GM19193 (cell line): ENCODE results near the gene MN1.

ENCODE experiments used
- POLR2A ChIP-seq: IDR thresholded peaks from 4 replicates; pipeline ENCODE4 v1.6.1; 2011; ENCODE audit not compliant: insufficient read depth, insufficient read length; ENCODE audit errors: extremely low read depth

Gene MN1

DNA sequence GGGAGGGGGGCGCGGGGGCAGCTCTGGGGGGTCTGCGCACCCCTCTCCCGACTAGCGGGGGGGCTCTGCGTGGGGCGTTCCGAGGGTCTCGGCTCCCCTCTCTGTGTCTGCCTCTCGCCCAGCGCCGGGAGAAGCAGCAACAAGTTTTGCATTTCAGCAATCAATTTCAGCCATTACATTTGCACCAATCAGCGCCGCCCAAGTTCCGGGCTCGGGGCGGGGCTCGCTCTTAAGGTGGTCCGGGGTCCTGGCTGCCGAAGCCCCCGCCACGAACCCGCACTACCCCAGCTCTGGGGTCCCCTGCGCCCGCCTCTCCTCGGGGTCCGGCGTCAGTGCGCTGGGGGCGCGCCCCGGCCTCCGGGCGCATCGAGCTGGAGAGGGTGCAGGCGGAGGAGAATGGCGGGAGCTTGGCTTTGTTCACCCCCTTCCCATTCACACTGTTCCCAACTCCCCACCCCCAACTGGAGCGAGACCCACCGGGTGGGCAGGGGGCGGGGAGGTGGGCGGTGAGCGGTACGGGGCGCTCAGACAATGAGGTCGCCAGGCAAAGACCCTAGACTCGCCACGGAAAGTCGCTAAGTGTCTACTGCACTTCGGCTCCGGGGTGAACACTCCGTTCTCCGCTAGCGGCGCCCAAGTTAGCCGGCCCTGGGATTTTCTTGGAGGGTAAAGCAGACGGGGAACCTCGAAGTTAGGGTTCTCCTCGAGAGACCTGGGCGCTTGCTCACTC is at the start of gene MN1:
TSS of gene MN1 (minus strand) at position 141 of the 730 bp plus-strand sequence. CDS start 1,213 bp downstream, outside the sequence.
- no peak for TF ChIP-seq POLR2A

DNA sequence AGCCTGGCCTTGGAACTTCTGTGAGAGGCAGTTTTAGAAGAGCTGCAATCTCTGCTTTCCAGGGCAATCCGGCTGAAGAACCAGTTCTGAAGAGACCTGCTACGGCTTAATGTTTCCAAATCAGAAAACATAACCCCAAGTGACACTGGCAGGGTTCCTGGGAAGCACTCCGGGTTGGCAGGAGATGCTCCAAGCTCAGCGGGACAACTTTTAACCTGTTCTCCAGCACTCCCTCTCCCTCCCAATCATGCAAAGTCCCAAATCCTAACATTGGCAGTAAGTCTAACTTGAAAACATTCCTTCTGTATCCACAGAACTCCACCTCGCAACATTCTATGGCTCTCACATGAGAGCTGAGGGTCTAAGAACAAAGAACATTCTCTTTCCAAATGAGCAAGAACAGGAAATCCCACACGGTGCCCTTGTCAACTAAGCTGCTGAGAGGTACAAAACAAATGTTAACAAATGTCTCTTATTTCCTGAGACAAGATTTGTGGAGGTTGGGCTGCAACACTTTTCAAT is 48.5 kb upstream of the MN1 start:
- no peak for TF ChIP-seq POLR2A

DNA sequence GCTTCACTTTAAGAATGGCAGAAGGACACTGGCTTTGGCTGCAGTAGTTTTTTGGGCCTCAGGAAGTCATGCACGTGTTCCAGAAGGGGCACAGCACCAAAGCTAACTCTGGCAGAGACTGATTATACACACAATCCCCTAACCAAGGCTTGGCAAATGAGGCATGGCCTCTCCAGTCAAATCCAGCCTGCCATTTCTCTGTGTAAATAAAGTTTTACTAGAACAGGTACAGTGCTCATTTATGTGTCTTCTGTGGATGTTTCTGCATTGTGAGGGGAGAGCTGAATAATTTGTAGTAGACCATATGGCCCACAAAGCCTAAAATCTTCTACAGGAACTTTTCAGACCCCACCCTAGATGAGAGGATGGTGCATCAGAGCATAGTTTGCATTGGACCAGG is 46.4 kb upstream of the MN1 start:
- no peak for TF ChIP-seq POLR2A

DNA sequence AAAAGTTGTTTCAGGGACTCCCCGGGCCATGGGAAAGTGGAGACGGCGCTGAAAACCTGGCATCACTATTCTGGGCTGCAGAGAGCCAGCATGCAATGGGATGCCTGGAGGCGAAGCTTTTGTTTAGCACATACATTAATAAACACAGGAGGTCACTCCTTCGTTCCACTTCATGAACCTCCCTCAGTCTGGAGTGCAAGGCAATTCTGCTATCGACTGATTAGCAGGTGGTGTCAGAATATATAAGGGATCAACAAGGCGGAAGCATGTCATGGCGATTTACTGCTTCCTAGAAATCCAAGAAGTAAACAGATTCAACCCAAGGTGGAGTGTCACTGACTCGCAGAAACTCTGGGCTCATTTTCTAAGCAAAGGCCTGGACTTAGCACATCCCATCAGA is 45.4 kb upstream of the MN1 start:
- TF ChIP-seq POLR2A = no peak

DNA sequence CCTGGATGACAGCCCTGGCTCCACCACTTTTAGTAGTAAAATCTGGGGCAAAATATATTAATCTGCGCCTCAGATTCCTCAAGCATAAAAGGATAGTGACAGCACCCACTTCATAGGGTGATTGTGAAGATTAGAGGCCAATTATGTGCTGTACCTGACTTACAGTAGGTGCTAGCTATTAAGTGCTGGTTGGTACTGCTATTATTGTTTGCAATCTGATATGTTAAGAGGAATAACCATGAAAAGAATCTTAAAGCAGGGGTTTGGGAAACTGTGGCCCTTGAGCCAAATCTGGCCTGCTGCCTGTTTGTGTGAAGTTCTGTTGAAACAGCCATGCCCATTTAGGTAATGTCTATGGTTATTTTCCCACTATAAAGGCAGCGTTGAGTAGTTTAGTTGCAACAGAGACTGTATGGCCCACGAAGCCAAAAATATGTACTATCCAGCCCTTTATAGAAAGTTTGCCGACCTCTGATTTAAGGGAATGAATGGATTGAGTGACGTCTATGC is 44.7 kb upstream of the MN1 start:
- no peak for TF ChIP-seq POLR2A

DNA sequence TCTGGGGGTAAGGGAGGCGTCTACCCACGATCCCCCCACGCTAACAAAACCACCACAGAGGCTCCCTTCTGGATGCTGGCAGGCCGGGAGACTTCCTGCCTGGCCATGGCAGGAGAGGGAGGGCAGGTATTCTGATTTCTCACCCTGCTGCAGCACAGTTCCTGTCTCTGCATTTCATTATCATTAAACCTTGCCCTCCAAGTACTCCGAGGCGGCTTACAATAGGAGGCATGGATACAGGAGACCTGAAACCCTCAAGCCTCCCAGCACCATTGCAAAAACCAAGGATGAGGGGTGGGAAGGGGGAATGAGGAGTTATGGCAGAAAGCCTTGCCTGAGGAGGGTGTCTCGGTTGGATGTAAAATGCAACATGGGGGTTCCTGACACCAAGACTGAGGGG is 44.1 kb upstream of the MN1 start:
- no peak for TF ChIP-seq POLR2A

DNA sequence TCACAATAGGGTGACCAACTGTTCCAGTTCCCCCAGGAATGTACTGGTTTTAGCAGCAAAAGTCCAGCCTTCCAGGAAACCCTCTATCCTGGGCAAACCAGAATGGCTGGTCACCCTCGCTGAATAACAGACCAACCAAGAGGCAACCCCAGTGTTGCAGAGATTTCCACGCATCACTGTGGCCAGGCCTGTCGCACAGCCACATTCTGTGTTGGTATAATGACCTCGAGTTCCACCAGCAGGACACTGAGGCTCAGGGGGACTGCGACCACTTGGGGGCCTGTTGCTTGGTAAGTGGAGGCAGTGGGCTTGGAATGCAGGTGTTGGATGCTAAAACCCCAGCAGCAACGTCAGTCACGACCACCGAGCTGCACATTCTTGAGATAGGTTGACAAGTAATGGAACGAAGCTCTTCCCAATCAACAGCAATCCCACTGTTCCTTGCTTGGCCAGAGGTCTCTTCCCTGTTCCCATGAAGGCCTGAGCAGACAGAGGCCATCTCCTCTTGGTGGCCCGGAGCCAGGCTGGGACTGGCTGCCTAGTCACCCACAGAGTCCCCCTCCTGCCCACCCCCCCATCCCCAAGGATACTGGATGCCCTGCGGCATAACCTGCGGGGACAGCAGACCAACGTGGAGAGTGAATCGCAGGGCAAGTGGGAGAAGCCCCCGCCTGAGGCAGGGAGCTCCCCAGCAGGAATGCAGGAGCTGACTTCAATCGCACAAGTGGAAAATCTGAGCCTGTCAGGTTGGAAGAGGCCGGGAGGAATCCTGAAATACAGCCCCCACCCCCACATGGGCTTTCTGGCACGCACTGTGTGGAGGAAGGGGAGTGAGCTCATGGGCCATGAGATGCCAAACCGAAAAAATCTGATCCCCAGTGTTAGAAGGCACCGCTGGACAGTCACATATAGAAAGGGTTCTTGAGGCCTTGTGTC is 43.4 kb upstream of the MN1 start:
- no peak for TF ChIP-seq POLR2A

DNA sequence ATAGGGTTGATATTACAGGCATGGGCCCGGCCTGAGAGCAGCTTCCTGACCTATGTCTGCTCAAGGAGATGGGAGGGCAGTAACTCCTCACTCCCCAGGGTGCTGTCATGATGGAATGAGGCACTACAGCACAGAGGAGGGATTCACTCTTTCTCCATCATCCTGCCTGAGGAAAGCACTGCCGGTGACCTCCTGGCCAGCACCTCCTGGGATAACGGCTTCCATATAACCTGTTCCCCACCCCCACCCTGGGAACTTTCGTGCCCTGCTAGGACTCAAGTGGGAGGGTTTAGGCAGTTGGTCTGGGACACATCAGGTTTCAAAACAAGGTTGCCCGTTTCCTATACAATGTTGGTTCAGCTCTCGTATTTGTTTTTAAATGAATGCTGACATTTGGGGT is 42.7 kb upstream of the MN1 start:
- TF ChIP-seq POLR2A = no peak

DNA sequence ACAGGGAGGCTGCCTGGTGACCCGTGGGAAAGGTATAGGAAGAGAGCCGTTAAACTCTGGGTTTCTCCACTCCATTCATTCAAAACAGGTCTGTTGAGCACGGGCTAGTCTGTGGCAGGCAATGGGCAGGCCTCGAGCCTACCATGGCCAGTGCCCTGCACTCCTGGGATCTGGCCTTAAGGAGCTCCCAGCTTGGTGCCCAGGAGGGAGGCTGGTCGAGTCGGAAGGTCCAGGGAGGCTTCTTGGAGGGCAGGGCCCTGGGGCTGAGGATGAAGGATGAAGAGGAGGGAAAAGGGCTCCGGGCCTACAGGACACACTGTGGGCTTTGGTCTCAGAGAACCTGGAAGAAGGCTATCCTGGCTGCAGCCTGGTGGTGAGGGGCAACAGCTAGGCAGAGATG is 41.9 kb upstream of the MN1 start:
- no peak for TF ChIP-seq POLR2A

DNA sequence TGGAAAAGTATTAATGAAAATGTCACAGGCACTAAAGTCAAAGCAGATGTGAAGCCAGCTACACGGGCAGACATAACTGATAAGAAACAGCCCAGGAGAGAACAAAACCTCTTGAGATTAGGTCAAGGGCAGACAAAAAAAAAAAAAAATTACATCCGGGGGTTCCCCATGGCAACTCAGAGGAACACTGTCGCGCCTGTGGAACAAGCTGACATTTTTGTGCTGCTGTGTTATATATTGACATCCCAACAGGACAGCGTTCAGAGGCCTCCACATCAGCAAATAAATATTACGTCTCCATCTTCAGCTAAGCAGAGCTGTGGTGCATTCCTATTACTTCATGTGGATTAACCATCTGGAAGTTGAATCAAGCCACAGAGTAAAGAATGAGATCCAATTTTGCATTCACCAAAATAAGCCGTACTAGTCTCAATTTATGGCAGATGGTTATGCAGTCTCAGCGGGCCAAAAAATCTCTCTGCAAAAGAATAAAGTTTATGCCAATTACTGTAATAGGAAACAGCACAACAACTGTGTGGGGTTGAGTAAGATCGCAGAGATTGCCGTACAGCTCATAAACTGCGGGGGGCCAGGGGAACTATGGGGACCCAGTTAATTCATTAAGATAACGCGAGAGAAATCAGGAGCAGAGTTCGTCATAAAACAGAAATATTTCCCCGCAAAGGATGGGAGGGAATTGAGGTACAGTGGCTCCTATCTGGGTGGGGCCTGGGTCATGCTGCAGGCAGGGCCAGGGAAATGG is 41.3 kb upstream of the MN1 start:
- no peak for TF ChIP-seq POLR2A

DNA sequence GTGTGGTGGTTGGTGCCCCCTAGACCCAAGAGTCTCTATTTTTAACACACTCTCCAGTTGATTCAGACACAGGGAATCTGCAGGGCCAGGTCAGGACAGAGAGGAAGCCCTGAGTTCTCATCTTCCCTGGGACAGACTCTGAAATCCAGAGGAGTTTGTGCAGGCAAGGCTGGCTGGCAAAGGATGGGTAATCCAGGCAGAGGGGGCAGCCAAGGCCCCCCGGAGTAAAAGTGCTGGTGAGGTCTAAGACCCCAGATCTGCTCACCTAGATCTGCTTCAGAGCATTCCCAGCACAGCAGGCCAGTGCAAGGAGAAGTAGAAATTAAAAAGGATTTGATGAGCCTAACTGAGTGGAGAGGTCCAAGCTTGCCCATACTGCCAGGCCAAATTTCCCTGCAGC is 40.6 kb upstream of the MN1 start:
- TF ChIP-seq POLR2A = no peak

DNA sequence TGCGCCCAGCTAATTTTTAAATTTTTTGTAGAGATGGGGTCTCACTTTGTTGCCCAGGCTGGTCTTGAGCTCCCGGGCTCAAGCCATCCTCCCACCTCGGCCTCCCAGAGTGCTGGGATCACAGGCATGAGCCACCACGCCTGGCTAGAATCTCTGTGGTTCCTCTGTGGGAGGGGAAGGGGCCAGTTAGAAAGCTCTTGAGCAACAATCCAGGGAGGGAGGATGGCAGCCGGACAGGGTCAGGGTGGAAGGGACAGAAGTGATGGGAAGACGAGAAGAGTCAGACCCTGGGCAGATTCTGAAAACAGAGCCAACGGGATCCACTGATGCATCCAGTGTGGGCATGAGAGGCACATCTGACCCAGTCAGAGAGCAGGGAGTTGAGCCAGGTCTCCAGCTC is 38.9 kb upstream of the MN1 start:
- TF ChIP-seq POLR2A = no peak

DNA sequence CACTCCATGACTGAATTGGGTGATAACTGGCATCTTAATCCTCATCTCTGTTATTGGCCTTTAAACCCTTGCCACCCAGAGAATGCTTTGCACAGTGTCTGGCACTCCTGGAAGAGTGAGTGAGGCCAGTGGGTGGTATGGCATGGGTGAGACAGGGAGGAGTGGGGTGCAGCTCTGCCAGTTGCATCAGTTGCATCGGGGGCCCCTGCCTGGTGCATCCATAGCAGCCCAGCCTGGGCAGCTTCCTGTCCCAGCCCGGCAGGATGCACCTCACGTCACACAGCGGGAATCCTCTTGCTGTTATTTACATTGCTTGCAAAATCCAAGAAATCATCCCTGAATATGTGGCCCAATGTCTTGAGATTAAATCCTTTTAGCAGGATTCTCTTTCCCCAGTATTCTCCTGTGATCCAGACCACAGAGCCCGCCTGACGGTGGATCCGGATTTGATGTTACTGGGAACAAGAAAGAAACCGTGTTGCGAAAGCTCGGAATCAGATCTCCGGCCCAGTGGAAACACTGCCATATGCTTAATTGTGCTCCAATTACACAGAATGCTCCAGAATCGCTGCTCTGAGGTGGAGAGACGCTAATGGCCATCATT is 37.6 kb upstream of the MN1 start:
- TF ChIP-seq POLR2A = no peak

DNA sequence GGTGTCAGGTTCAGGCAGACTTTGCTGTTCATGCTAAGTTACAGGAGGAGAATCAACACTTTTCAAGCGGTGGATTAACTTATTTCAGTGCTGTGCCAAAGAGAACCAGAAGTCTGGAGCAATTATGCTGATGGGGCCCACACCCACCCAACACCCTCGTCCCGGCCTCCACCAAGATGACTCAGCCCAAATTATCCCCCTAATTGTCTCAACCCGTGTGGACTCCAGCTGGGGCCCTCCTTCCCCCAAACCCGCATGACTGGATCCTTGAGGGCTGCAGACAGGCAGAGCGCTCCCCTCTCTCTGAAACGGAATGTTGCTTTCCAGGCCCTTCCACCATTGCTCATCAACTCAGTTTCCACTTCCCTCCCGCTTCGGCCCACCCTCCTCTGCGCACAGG is 34.6 kb upstream of the MN1 start:
- no peak for TF ChIP-seq POLR2A
